Omental fat pad (tissue), 4 donors: ENCODE results near the gene LSM3. TPM values are rescaled to one million over a fixed set of nuclear protein-coding genes. Genes with fewer than 3 reads are reported as not detected.

ENCODE experiments used
- ATAC-seq: fragments of 150-250 bp; one replicate; pipeline ENCODE4 v1.9.1; 2016; ENCODE audit warnings: mild to moderate bottlenecking, moderate library complexity; ENCODE audit not compliant: low FRiP score
- DNase-seq: peaks from one replicate; pipeline ENCODE4 v3.0.0-alpha.2; 2019; ENCODE audit warnings: low spot score
- CTCF ChIP-seq, 3 donors: fragments of 450-650 bp; IDR thresholded peaks; one replicate each; pipeline ENCODE4 v1.5.1; 2016 to 2017; ENCODE audit warnings: antibody characterized with exemption in 3 of 3, mild to moderate bottlenecking in 3 of 3, moderate library complexity in 2 of 3
- total RNA-seq, 4 donors: library from RNA; depleted of rRNA; stranded (reverse); fragments of >200 nt; gene quantifications; one replicate each; pipeline ENCODE4 v1.1.0, GENCODE V29; 2016

The LSM3 gene
- total RNA-seq, 4 donors from 2014 or later: 8.0 to 12.4 (median 10.9) TPM

DNA sequence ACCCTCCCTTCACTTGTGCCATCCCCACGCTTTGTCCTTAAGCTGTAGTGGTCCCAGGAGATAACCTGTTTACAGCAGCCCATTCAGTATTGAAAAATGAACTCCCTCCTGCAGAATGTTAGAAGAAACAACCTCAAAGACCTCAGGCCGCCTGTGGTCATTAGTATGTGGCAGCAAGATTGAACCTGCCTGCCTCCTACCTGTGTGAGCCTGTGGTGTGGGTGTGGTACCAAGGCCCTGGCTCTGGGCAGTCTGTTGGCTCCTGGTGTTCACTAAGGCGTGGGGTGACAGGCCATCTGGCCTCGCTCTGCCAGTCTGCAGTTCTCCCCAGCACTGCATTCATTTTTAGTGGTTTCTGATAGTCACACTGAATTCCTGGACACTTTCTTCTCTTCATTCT is 21.0 kb downstream of the LSM3 start:
- DNase-seq (no peak), ATAC-seq (no peak)
- no peak for TF ChIP-seq CTCF (IDR thresholded peaks at IDR 0.05)

GRCh38 chr3:14200276-14200675 is 21.7 kb downstream of the LSM3 start:
- no peak for ATAC-seq
- DNase-seq: no peak
- TF ChIP-seq CTCF (IDR thresholded peaks at IDR 0.05): no peak

DNA sequence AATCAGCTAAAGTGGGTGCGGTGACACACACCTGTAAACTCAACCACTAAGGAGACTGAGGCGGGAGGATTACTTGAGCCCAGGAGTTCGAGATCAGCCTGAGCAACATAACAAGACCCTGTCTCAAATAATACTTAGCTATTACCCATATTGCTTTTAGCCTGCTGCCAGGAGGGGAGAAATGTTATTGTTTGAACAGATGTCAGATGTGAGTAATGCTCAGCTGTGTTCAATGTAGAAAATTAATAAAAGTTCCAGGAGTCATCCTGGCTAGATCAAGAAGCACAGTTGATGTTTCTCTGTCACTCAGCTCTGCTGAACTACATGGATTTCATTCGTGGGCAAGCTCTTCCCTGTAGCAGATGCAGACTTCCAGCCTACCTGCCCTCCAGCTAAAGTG is 22.2 kb downstream of the LSM3 start:
- ATAC-seq: no peak
- no peak for DNase-seq
- no peak for TF ChIP-seq CTCF (IDR thresholded peaks at IDR 0.05)

GRCh38 chr3:14201940-14202684 is 23.5 kb downstream of the LSM3 start:
- ATAC-seq (peak; percentile 21), DNase-seq (no peak)
- TF ChIP-seq CTCF (IDR thresholded peaks at IDR 0.05): no peak

DNA sequence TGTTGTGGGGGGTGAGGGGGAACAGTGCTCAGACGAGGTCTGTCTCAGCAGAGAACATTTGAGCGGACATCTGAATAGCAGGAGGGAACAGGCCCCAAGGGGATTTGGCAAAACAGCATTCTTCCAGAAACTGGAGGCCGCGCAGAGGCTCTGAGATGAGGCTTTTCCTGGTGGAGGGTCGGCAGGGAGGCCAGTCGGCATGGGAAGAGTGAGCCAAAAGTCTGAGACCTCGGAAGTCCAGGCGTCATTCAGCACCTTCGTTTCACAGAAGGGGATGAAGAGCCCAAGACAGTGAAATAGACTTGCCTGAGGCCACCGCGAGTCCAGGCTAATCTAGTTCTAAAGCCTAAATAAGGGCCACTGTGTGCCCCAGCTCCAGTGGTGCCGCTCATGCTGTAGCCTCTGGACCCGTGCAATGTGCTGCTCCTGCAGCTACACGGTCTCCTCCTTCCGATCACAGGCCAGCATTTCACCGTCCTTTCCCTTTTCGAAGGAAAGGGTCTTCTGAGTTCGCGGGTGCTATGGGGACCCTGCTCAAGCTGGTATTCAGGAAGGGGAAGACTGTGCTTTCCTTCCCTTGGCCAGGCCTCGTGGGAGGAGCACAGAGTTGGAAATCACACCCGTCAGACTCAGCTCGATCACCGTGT is 24.4 kb downstream of the LSM3 start:
- ATAC-seq (no peak), DNase-seq (no peak)
- TF ChIP-seq CTCF (IDR thresholded peaks at IDR 0.05): no peak

GRCh38 chr3:14203521-14204079 is 25.0 kb downstream of the LSM3 start:
- no peak for DNase-seq
- TF ChIP-seq CTCF (IDR thresholded peaks at IDR 0.05): peak in 1 of 3 donors; percentile 74
- ATAC-seq: peak; percentile 66
